DOHH2 (cell line): Measurements from ENCODE around the gene CACHD1.

Experiments
- CTCF ChIP-seq: fragments of 200-600 bp; sonication (generic); IDR thresholded peaks from one replicate; pipeline ENCODE4 v1.5.1; 2014; ENCODE audit warnings: antibody characterized with exemption, mild to moderate bottlenecking, low read depth, low read length; ENCODE audit not compliant: poor library complexity, severe bottlenecking
- EZH2phosphoT487 ChIP-seq: fragments of 200-600 bp; sonication (generic); IDR thresholded peaks from 2 replicates; pipeline ENCODE4 v1.6.1; 2017; ENCODE audit warnings: borderline replicate concordance, mild to moderate bottlenecking, antibody characterized with exemption, low read length, moderate library complexity, mixed read lengths

GRCh38 chr1:64567426-64568170 is 97.7 kb downstream of the CACHD1 start:
- TF ChIP-seq CTCF, result no peak
- no peak for TF ChIP-seq EZH2phosphoT487
